Fibroblast of skin of scalp (primary cell): Measurements from ENCODE around the gene ELMO2. TPM values are rescaled to one million over a fixed set of nuclear protein-coding genes. Genes with fewer than 3 reads are reported as not detected.
A peak's percentile ranks its signal among the peaks of the same experiment; 100 is the strongest.

Source experiments
- DNase-seq: peaks from one replicate; pipeline ENCODE4 v3.0.0-alpha.2; 2013
- polyA plus RNA-seq, 2 experiments: library from polyadenylated mRNA; unstranded; fragments of 120-200 nt; gene quantifications; one replicate each; pipeline ENCODE4 v1.2.1, GENCODE V29; 2013; ENCODE audit not compliant: insufficient read length in 2 of 2

The ELMO2 gene
- polyA plus RNA-seq (2013, experiment 1 of 2; ENCODE audit: insufficient read length): 44.8 TPM
- polyA plus RNA-seq (2013, experiment 2 of 2; ENCODE audit: insufficient read length): 42.7 TPM

DNA sequence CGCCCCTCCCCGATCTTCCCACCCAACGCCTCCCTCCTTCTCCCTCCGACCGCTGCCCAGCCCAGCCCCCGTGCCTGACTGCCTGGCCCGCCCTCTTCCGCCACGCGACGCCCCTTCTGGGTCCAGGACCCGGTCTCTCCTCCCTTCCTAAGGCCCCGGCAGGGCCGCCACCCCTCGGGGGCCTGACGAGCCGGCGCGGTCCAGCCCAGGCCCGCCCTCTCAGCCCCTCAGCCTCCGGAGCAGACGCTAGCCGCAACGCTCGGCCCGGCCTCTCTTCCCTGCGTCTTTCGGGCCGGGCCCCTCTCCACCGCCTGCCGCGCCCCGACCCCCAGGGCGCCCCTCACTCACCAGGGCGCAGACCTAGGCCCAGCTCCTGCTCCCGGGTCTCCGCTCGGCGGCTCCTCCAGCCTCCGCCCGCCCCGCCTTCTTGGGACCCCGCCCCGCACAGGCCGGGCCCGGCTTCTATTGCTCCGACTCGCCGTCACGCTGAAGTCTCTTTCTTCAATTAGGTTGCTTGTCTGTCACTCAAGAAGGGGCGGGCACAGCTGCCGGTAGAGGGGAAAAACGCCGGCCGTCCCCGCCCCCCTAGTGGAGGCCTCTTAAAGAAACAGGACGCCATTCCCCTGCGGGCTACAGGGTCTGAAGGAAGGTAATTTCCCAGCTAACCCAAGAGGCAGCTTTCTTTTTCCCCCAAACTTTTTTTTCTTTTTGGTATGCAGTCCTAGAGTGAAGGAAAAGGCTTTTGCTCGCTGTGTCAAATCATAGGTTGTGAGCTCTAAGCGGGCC, at the start of gene ELMO2:
Gene ELMO2 (minus strand): TSS at position 416 of the 786 bp plus-strand sequence. CDS start 12,133 bp downstream, outside the sequence.
- DNase-seq: peak; percentile 96

DNA sequence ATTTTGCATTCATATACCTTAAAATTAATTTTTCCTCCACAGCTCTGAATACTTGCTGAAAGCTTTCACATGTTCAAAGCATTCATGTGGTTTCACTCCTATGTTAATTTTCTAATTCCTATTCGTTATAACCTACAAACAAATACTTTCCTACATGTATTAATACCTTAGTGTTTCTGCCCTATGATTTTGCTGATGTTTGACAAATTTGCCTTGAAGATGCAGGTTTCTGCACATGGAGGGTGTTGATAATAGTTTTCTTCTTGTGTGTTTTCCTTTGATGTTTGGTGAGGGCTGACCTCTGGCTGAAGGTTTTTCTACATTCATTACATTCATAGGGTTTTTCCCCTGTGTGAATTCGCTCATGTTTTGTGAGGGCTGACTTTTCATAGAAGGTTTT, 49.3 kb upstream of the ELMO2 start:
- DNase-seq: no peak

- DNase-seq: no peak
These were observed 40.4 kb upstream of the ELMO2 start for GRCh38 chr20:46446851-46447250.

DNA sequence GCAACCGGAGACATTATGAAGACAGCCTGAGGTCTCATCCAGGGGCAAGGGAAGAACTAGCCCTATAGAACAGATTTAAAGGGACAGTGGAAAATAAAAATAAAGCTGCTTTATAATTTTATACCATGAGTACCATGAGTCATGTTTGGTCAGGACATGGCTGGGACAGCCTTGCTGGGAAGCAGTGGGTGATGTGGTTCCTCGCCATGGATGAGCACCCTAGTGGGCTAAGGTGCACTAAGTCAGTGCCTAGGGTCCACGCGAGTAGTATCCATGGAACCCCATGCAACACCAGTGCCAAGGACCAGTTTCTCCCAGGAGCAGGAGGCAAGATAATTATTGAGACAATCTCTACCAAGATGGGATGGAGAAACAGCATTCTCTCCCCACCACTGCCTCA, 33.4 kb upstream of the ELMO2 start:
- no peak for DNase-seq

GRCh38 chr20:46438156-46438750, 31.8 kb upstream of the ELMO2 start:
- peak; percentile 38 for DNase-seq

GRCh38 chr20:46435146-46435545, 28.7 kb upstream of the ELMO2 start:
- no peak for DNase-seq

- DNase-seq: no peak
These were observed 28.2 kb upstream of the ELMO2 start for GRCh38 chr20:46434597-46434996.

DNA sequence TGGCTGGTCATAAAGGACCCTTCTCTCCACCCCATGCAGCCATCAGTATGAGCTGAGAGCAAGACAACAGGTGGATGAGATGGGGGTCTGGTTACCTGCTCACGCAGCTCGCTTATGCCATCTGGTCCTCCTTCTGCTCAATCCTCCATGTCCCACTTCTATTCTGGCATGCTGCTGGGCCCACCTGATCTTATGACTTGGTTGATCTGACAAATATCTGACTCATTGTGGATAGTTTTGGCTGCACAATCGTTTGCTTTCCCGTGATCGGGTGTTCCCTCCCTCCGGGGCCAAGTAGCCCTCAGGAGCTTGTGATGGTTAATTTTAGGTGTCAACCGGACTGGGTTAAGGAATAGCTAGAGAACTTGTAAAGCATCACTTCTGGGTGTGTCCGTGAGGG, 26.6 kb upstream of the ELMO2 start:
- DNase-seq: no peak

DNA sequence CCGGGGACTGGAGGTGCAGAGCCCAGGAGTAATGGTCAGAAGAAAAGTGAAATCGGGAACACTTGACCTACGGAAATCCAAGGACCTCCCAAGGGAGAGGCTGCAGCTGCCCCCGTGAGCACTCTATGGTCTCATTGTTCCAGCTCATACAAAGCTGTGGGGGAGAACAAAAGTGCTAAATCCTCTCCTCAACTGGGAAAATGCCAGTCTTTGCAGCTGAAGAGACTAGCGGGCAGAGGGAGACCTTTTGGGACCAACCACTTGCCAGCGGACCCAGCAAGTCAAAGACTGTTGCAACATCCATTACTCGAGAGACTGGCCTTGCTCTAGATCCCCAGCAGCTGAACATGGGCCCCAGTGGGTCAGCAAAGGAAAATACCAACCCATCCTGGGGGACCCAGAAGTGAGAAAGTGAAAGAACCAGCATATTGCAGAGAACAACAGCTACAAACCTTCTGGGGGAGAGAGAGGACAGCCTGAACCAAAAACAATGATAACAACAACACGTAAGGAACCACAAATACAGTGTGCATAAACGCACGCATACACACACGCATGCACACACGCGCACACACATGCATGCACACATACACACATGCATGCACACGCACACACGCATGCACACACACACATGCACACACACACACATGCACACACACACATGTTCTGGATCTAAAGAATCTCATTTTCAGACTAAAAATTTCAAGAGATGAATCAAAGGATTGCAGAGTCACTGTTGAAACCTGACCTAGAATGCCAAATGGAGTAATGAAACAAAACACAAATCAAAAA, 24.7 kb upstream of the ELMO2 start:
- DNase-seq: no peak

DNA sequence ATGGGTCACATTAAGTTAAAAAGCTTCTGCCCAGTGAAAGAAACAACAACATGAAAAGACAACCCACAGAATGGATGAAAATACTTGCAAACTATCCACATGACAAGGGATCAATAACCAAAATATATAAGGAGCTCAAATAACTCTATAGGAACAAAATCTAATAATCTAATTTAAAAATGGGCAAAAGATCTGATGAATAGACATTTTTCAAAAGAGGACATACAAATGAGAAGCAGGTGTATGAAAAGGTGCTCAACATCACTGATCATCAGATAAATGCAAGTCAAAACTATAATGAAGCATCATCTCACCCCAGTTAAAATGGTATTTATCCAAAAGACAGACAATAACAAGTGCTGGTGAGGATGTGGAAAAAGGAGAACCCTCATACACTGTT, 21.0 kb upstream of the ELMO2 start:
- DNase-seq: no peak

GRCh38 chr20:46423882-46424482, 17.6 kb upstream of the ELMO2 start:
- no peak for DNase-seq

GRCh38 chr20:46423342-46423741, 16.9 kb upstream of the ELMO2 start:
- DNase-seq: no peak

GRCh38 chr20:46420878-46421277, 14.5 kb upstream of the ELMO2 start:
- DNase-seq: no peak

- no peak for DNase-seq
These were observed 13.5 kb upstream of the ELMO2 start for GRCh38 chr20:46419882-46420281.

- no peak for DNase-seq
These were observed 10.4 kb upstream of the ELMO2 start for GRCh38 chr20:46416839-46417238.

- no peak for DNase-seq
These were observed 10.0 kb upstream of the ELMO2 start for GRCh38 chr20:46416421-46416820.

DNA sequence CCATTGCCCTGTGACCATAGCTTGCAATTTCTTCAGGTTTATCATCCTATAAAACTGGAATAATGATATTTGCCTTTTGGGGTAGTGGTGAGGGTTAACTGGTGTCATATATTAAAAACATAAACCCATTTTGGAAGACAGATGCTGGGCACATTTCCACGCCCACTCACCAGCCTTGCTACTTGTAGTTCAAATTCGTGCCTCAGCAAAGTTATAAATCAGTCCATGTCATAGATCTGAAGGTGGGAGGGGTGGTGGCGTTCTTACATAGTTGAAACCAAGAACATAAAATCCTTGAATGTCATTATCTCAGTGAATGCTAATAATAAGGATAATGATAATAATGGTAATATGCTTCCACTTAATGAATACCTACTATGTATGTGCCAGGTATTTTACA, 9.4 kb upstream of the ELMO2 start:
- DNase-seq: no peak

- DNase-seq: no peak
These were observed 8.2 kb upstream of the ELMO2 start for GRCh38 chr20:46414608-46415007.

DNA sequence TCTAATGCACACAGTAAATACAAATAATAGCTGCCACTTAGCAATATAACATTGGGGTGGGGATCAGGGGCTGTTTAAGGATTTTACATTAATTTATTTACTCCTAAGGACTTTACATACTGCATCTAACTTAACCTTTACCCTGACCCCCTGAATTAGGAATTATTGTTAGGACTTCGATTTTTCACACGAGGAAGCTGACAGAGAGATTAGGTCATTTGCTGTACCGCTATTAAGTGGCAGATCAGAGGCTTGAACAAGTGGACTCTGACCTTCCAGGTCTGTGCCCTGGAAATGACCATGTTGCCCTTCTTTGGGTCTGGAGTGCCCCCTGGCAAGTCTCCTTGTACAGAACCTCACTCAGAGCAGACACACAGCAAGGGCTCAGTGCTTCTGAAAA, 5.2 kb upstream of the ELMO2 start:
- no peak for DNase-seq

GRCh38 chr20:46408281-46408731, 1.9 kb upstream of the ELMO2 start:
- no peak for DNase-seq

DNA sequence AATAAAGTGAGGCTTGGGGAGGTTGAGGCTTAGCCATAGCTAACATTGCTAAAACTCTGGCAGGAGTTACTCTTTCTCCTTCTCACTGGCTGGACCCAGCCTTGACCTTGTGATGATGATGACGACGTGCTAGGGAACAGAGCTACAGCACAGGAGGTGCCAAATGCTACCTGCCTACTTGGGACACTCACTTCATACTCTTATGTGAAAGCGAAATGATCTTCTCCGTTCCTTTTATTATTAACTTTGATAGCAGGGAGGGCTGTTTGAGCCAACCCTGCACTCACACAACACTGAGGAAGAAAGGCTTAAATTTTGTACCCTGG, 1.2 kb upstream of the ELMO2 start:
- no peak for DNase-seq

GRCh38 chr20:46406986-46407670, 713 bp upstream of the ELMO2 start:
- no peak for DNase-seq
